SK-N-MC (cell line): ENCODE results near the gene RER1.

ENCODE experiments used
- DNase-seq: peaks from one replicate; pipeline ENCODE4 v3.0.0-alpha.2; 2011; ENCODE audit warnings: low read depth, low spot score
- H3K27ac ChIP-seq: fragments of 200-600 bp; sonication (generic); 2 replicates; pipeline ENCODE4 v1.5.1; 2016; ENCODE audit warnings: mixed run types
- H3K36me3 ChIP-seq: fragments of 200-600 bp; sonication (generic); 2 replicates; pipeline ENCODE4 v1.6.1; 2017; ENCODE audit warnings: antibody characterized with exemption, low read length, mixed read lengths; ENCODE audit not compliant: insufficient read depth
- H3K4me3 ChIP-seq: fragments of 200-600 bp; sonication (generic); 2 replicates; pipeline ENCODE4 v1.5.1; 2016
- H3K9ac ChIP-seq: fragments of 200-600 bp; sonication (generic); 2 replicates; pipeline ENCODE4 v1.8.0; 2017; ENCODE audit warnings: mixed run types, mixed read lengths; ENCODE audit not compliant: insufficient read length
- H3K9me3 ChIP-seq: fragments of 200-600 bp; sonication (generic); 2 replicates; pipeline ENCODE4 v1.6.1; 2017; ENCODE audit warnings: low read depth, mild to moderate bottlenecking, antibody characterized with exemption, low read length, moderate library complexity, mixed read lengths
- EZH2 ChIP-seq: fragments of 200-600 bp; sonication (generic); IDR thresholded peaks from one replicate; pipeline ENCODE4 v1.6.1; 2017; ENCODE audit warnings: antibody characterized with exemption
- FOXP2 ChIP-seq: optimal IDR thresholded peaks from 2 replicates; pipeline ENCODE3; 2011; ENCODE audit warnings: mild to moderate bottlenecking, moderate library complexity; ENCODE audit not compliant: insufficient read depth; ENCODE audit errors: extremely low read length, control extremely low read depth
- POLR2AphosphoS5 ChIP-seq: IDR thresholded peaks from 2 replicates; pipeline ENCODE4 v1.6.1; 2012; ENCODE audit warnings: mild to moderate bottlenecking, low read depth, low read length, borderline replicate concordance

Gene RER1

DNA sequence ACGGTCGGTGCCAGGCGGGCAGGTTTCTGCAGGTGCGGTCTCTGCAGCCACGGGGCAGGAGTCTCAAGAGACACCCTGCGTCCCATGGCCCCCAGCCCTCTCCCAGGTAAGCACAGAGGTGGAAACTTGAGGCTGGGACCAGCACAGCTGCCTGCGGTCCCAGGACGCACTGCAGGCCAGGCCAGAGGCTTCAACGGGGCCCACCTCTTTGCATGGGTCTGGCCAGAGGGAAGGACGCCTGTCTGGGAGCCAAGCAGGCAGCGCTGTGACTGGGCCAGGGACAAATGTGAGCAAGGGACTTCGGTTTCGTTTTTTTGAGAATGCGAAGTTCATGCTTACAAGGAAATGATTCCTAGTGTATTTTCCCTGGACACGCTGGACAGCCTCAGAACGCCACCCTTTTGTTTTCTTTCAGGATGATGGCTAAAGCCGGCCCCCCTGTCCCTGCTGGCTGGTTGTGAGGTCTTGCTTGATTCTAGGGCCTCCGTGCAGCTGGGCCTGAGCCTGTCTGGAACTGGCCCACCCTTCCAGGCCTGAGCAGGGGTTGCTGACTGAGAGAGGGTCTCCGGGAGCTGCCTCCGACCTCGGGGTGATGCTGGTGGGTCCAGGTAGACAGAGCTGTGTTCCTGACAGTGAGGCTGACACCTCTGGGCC is 38.6 kb upstream of the RER1 start:
- no peak for DNase-seq
- Histone ChIP-seq H3K9me3 (no peaks in the 10 kb centered on the region), H3K4me3 (no peak overlapping the region), H3K9ac (no peak overlapping the region), H3K27ac (no peak overlapping the region), H3K36me3 (no peaks in the 10 kb centered on the region)
- TF ChIP-seq EZH2, result no peak
- no peak for TF ChIP-seq FOXP2

DNA sequence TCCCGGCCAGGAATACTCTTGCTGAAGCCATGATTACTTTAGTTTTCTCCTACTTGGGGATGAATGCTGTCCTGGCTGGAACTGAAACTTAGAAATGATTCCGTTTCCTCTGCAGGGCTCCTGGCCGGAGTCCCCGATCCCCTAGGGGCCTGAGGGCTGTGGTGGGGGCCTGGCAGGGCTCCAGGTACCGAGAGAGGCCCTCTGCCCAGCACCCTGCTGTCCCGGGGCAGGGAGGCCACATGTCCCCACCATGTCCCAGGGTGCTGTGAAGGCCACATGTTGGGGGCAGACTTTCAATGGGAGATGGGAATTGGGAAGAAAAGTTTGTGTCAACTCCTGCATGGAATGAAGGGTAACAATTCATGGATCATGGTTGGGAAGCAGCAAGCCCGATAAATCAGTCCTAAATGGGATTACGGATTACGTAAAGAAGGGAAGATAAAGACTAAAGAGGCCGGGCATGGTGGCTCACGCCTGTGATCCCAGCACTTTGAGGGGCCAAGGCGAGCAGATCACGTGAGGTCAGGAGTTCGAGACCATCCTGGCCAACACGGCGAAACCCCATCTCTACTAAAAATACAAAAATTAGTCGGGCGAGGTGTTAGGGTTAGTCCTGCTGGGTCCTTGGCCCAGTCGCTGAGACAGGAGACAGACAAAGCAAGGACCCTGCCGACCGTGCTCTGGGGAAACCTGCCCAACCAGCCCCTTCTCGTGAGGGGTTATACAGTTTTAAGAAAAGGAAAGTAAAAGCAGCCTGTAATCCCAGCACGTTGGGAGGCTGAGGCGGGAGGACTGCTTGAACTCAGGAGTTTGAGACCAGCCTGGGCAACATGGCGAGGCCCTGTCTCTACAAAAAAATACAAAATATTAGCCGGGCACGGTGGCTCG is 37.8 kb upstream of the RER1 start:
- no peak overlapping the region for H3K9ac ChIP-seq
- no peak overlapping the region for H3K27ac ChIP-seq
- no peak for TF ChIP-seq FOXP2
- no peaks in the 10 kb centered on the region for H3K9me3 ChIP-seq
- no peak for DNase-seq
- no peak overlapping the region for H3K4me3 ChIP-seq
- no peaks in the 10 kb centered on the region for H3K36me3 ChIP-seq

- no peak overlapping the region for H3K27ac ChIP-seq
- no peak overlapping the region for H3K9ac ChIP-seq
- DNase-seq, result no peak
- H3K9me3 ChIP-seq, result no peaks in the 10 kb centered on the region
- H3K36me3 ChIP-seq, result no peaks in the 10 kb centered on the region
- H3K4me3 ChIP-seq, result no peak overlapping the region
- no peak for TF ChIP-seq FOXP2
- TF ChIP-seq EZH2, result no peak
- no peak for TF ChIP-seq POLR2AphosphoS5
Observed at GRCh38 chr1:2354511-2355372, 36.9 kb upstream of the RER1 start.

- H3K9me3 ChIP-seq, result no peaks in the 10 kb centered on the region
- H3K36me3 ChIP-seq, result no peaks in the 10 kb centered on the region
- DNase-seq, result no peak
- H3K4me3 ChIP-seq, result no peak overlapping the region
- H3K27ac ChIP-seq, result no peak overlapping the region
- H3K9ac ChIP-seq, result no peak overlapping the region
- TF ChIP-seq FOXP2, result no peak
- TF ChIP-seq EZH2, result no peak
- no peak for TF ChIP-seq POLR2AphosphoS5
Observed at GRCh38 chr1:2355373-2356261, 36.0 kb upstream of the RER1 start.

DNA sequence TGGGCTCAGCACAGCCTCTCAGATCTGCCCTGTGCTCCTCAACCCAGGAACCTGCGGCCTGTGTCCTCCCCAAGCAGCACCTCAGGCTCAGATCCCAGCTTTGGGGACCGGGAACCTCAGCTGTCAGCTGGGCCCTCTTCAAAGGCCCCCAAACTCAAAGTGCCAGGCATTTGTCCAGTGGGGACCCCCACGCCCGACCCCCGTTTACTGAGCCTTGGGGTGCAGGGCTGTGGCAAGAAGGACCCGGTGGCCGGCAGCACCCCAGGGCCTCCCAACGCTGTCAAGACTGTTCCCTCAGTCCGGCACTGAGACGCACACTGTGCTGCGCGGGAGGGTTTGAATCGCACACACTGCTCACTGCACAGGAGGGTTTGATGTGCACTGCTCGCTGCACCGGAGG is 35.2 kb upstream of the RER1 start:
- Histone ChIP-seq H3K4me3 (no peak overlapping the region), H3K27ac (no peak overlapping the region), H3K9me3 (no peaks in the 10 kb centered on the region), H3K9ac (no peak overlapping the region), H3K36me3 (no peaks in the 10 kb centered on the region)
- TF ChIP-seq FOXP2, result no peak
- no peak for TF ChIP-seq EZH2
- TF ChIP-seq POLR2AphosphoS5, result no peak
- DNase-seq, result no peak

- no peaks in the 10 kb centered on the region for H3K9me3 ChIP-seq
- H3K9ac ChIP-seq, result no peak overlapping the region
- no peak overlapping the region for H3K27ac ChIP-seq
- no peak overlapping the region for H3K4me3 ChIP-seq
- TF ChIP-seq POLR2AphosphoS5 (no peak), EZH2 (no peak), FOXP2 (no peak)
- no peak for DNase-seq
- H3K36me3 ChIP-seq, result no peaks in the 10 kb centered on the region
Observed at GRCh38 chr1:2356911-2357845, 34.5 kb upstream of the RER1 start.

DNA sequence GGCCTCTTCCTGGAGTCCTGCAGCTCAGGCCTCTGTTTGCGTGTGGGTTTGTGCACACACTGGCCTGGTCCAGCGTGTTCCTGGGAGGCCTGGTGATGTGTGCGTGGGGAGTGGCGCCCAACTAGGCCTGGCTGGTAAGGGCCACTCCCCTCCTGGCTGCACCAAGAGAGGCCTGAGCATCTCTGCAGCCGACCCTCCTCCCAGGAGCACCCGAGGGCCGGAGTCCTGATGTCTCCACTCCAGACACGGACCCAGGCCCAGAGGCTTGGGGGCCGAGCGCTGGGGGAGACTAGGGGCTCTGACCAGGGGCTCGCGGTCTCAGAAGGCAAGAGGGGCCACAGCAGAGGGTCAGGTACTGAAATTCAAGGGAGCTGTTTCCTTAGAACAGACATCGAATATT is 33.6 kb upstream of the RER1 start:
- Histone ChIP-seq H3K9me3 (no peaks in the 10 kb centered on the region), H3K9ac (no peak overlapping the region), H3K27ac (no peak overlapping the region), H3K4me3 (no peak overlapping the region), H3K36me3 (no peaks in the 10 kb centered on the region)
- no peak for DNase-seq
- no peak for TF ChIP-seq EZH2
- no peak for TF ChIP-seq POLR2AphosphoS5
- no peak for TF ChIP-seq FOXP2
